Stimulated activated CD4-positive, alpha-beta T cell treated with anti-CD3 and anti-CD28 coated beads, Interleukin-4, amount 100 ng/mL, for 24 hours (primary cell): ENCODE measurements around the gene GNAI1.
A peak's percentile ranks its signal among the peaks of the same experiment; 100 is the strongest.
"Not testable (repeated sequence)": the region's sequence is repeated elsewhere in the genome, so short reads cannot be mapped to it uniquely, and the experiment has no call there.

Experiments
- DNase-seq: peaks from one replicate; pipeline ENCODE4 v3.0.0-alpha.2; 2020

Gene GNAI1

GRCh38 chr7:80133361-80134114 lies 1.1 kb upstream of the GNAI1 start:
- DNase-seq, result no peak

DNA sequence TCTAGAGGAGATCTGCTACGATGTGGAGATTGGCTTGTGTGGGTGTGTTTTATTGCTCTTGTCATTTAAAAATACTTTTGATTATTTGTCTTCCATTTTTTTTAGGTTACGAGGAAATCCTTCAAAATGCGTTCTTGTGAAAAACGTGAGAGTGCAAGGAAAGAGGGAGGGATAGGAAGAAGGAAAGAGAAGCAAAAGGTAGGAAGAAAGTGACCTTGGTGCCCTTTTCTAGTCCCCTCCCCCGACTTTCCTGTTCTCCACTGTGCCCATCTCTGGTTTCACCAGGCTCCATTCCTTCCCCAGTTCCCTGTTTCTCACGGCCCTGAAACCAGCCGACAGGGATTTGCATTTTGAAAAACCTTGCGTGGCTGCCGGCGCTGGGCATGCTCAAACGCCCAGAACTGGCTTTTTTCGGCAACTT lies 506 bp upstream of the GNAI1 start:
- DNase-seq, result no peak

GRCh38 chr7:80135309-80136104 lies 876 bp downstream of the GNAI1 start:
- no peak for DNase-seq

DNA sequence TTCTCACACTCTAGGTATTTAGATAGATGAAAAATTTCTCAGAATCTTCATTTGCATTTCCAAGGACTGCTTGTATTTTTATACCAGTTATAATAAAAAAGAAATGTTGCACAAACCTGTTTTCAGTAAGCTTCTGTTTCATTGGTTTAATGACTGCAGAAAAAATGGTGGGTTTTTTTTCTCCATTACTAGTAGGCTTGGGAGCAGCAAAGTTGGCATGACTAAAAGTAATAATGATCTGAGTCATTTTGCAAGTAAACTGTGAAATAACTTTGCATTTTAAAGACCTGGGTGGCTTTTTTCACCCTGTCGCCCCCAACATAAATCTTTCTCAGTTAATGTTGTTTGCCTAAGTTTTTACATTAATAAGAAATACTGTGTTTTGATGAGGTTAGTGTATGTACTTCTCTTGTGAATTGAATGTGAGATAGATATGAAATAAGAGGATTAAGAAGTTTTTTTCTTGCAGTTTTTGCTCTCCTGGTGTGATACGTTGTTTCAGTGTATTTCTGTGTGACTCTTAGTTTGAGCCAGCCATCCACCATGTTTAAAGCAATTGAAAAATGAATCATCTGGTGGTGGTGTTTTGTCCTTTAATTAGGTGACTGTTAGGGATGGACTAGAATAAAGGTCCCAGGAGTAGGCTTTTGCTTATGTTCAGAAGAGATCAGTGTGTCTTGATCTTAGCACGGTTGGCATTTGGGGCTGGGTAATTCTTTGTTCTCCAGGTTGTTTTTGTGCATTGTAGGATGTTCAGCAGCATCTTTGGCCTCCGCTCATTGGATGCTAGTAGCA lies 1.8 kb downstream of the GNAI1 start:
- no peak for DNase-seq

DNA sequence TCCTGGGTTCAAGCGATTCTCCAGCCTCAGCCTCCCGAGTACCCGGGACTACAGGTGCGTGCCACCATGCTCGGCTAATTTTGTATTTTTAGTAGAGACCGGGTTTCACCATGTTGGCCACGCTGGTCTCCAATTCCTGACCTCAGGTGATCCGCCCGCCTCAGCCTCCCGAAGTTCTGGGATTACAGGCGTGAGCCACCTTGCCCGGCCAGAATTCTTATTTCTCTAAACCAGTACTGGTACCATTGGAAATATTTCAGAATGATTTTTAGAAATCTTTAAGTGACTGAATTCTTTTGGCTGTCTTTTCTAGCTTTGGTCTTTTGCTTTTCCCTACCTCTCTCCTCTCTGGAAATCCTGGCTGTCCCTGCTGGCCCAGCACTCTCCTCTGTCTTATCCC lies 2.8 kb downstream of the GNAI1 start:
- no peak for DNase-seq

DNA sequence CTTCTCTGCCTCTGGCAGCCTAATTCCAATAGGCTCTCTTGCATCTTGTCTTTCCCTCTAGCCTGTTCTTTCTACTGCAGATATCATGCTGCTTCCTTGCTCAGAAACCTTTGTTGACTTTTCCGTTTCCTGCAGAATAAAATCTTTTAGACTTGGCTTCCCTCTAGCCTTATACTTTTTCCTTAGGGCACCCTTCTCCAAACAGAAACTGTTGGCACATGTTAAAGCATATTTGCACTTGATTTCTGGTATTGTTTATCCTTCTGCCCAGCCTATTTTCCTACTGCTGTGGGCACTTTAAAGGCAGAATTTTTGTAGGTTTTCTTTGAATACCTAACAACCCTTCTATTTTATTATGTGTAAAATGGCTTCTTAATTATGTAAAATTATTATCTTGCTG lies 4.6 kb downstream of the GNAI1 start:
- DNase-seq, result no peak

DNA sequence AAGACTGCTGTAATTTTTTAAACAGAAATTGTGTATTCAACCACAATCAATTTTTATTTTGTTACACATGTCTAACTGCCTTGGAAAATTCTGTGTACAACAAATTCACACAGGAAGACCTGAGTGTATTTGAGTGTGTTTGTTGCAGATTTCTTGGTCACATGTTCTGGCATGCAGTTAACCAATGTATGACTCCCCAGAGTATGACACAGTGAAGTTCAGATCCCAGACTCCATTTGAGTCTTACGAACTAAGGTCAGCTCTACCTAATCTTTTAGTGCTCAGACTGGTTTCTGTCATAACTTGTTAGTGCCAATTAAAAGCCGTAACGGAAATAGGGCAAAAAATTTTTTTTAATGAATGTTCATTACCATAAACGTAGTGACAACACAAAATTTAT lies 5.8 kb downstream of the GNAI1 start:
- no peak for DNase-seq

- no peak for DNase-seq
Measured at GRCh38 chr7:80141376-80141775, 6.7 kb downstream of the GNAI1 start.

DNA sequence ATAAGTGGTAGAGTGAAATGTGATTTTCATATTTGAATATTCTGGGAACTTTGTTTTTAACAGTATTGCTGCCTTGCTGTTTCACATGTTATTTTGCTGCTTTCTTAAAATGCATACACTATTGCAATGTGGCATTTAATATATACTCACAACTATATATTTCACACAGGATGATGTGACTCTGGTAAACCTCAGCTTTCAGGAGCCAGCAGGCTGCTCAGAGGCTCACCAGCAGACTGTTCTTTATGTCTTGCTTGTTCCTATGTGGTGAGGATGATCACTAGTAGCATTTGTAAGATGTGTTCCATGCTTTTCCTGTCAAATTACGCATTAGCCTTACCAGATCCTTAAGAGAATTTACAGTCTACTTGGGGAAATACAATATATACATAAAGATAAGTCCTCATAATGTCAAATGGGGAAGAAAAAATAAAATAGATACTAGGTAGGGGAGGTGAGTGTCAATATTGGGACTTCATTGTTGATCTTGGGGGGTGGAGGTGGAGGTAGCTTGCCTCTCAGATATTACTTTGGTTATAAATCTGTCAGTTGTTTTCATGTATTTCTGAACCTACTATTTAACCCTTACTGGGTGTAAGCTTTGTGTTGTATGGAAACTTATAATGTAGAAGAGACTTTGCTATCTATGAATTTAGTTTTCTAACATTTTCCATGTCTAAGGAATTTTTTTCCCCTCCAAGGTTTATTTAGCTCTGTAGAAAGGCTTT lies 8.4 kb downstream of the GNAI1 start:
- DNase-seq, result no peak

DNA sequence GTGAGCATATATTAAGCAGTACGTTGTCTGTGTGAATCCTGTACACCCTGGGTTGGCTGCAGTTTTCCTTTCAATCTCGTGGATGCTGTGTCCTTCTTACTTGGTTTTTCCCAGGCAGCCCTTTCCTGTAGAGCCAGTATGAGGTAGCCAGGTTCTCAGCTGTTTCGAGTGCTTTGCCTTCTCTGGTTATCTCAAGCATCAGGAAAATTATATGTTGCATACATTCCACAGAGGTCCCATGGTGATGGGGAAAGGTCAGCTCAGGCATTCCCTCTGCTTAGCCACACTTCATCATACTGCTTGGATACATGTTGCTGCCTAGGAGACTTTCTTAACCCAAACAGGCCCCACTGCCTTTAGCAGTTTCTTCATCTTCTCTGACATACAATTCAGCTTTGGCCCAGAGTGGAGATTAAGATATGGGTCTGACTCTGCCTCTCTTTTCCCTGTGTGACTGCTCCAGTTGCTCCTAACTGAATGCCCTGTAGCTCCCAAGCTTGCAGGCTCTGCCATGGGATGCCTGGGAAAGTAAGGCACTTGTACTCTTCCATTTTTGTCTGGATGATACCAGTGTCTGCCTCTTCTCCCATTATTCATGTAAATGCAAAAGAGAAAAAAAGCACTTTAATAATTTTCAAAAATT lies 11.3 kb downstream of the GNAI1 start:
- no peak for DNase-seq

DNA sequence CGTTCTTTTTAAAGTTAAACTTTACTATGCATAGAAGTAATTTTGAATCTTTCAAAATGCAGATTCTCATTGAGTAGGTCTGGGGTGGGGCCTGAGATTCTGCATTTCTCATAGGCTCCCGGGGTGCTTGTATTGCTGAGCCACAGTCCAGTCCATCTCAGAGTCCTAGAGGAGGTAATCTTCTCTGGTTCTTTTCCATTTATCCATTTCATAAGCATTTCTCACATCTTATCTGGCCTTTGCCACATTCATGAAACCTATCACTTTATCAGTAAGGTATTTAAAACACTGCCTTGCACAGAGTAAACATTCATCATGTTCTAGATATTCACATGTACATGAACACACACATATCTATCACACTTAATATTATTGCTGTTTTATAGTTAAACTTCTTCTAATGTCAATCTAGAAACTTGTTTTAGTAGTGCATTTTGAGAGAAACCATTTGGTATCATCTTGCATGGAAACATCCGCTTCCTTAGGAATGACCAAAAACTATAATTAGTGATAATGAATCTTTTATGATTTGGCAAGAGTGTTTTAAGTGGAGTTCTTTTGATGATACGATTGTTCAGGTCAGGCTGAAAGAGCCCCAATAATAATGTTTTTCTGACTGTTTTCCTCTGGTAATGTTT lies 12.0 kb downstream of the GNAI1 start:
- DNase-seq, result no peak

DNA sequence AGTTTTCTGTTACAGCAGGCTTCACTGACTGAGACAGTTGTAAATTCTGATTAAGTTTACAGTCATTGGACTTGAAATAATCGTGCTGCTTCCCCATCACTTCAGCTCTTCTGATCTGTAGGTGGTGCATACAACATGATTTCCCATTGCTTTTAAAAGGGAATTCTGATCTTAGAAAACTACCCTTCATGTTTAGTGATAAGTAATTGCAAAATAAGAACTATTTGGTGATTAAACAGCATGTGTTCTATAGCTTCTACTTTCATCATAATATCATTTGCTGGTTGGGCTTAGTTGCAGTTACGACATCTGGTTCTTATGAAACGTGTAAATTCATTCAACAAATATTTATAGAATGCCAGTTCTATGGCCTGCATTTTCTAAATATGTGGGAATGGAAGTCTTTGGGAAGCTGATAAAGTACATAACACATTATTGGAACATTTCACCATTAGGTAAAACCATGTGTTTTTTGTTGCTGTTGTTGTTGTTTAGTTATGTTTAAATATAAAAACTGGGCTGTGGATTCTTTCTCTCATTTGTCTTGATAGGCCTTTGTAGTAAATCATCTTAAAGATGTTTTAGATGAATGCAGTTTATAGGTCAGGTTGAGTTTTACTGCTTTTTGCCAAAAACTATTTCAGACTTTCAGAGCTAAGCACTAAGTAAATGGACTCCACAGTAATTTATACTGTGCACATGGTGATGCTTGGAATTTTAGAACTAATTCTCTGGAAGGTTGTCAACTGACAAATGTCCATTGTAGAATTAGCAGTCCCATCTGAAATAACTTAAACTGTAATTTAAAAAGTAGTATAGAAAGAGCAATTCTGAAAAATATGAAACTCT lies 13.1 kb downstream of the GNAI1 start:
- no peak for DNase-seq

- DNase-seq, result no peak
Measured at GRCh38 chr7:80150611-80151273, 16.1 kb downstream of the GNAI1 start.

DNA sequence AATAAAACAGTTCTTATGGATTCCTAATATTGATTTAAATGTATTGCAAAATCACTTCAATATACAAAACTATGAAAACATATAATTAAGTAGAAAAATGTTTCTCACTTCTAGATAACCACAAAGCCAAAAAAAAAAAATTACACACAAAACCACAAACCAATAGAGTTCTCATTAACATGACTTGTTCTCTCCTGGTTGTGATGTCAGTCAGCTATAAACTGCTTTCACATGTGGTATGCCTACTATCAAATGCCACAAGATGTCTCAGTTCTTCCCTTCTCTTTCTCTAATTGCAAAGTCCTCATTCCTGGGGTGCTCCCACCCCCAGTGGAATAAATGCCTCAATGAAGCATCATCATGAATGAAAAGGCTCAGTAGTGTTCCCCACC lies 16.6 kb downstream of the GNAI1 start:
- DNase-seq, result peak; percentile 19

GRCh38 chr7:80153446-80153845 lies 18.8 kb downstream of the GNAI1 start:
- DNase-seq, result no peak

GRCh38 chr7:80154656-80155333 lies 20.2 kb downstream of the GNAI1 start:
- no peak for DNase-seq

DNA sequence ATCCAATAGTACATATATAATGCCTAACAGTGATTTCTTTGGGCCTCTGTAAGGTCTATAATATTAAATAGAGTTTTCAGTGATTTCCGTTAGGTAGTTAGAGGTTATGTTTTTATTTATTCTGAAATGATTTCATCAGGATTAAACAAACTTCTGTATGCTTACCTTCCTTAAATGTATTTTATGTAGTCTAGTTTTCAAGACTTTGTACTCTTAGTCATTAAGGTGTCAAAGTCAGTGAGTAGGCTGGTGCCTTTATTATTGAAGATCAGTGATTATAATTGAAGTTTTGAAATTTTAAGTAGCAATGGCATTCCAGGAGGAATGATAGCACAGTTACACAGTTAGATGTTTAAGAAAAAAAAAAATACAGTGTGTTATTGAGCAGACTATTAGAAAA lies 20.7 kb downstream of the GNAI1 start:
- no peak for DNase-seq

GRCh38 chr7:80157770-80158169 lies 23.1 kb downstream of the GNAI1 start:
- not testable (repeated sequence) for DNase-seq

- DNase-seq, result no peak
Measured at GRCh38 chr7:80159802-80160201, 25.2 kb downstream of the GNAI1 start.

- no peak for DNase-seq
Measured at GRCh38 chr7:80161466-80161865, 26.8 kb downstream of the GNAI1 start.
